HepG2 (cell line): ENCODE data around the gene LRRC8D. TPM values are rescaled to one million over a fixed set of nuclear protein-coding genes. Genes with fewer than 3 reads are reported as not detected.

ENCODE experiments used
- ATAC-seq: fragments of 200-7000 bp; cut with Tn5 transposase; 3 replicates; pipeline ENCODE4 v1.9.1; 2020; ENCODE audit warnings: mild to moderate bottlenecking, moderate library complexity
- BruUV-seq: library from RNA; stranded (reverse); fragments of 400-500 nt; replicated peaks from 2 replicates; lab custom pipeline; 2021; lab: Mats Ljungman, UMichigan
- CTCF ChIA-PET: fragments of 300-600 bp; formaldehyde crosslinking; extraction: SDS; loops from one replicate; lab custom pipeline; 2021; ENCODE audit warnings: low total read pairs, inconsistent platforms, low intra/inter-chr PET ratio; lab: Yijun Ruan, JAX
- POLR2A ChIA-PET: fragments of 350-600 bp; sonication (Branson Sonifier 250); formaldehyde crosslinking; loops from one replicate; lab custom pipeline; 2020; ENCODE audit warnings: antibody characterized with exemption, inconsistent platforms; lab: Yijun Ruan, JAX
- DNase-seq: peaks from one replicate; pipeline ENCODE4 v3.0.0-alpha.2; 2015; ENCODE audit warnings: low spot score
- FAIRE-seq: peaks from 3 replicates; lab custom pipeline; 2011; peaks lifted over from hg19 to GRCh38; lab: Jason Lieb, UNC
- H2AFZ ChIP-seq: one replicate; pipeline ENCODE4 v1.6.1; 2011; ENCODE audit warnings: low read length, inconsistent platforms
- H3K27ac ChIP-seq: fragments of 300-600 bp; 3 replicates; pipeline ENCODE4 v1.8.0; 2011; ENCODE audit warnings: mixed run types, mild to moderate bottlenecking, mixed read lengths, low read length, inconsistent platforms; ENCODE audit not compliant: insufficient read depth; ENCODE audit errors: extremely low read length
- H3K27me3 ChIP-seq, 2 experiments: fragments of 200-600 bp in 1 of 2; 2 replicates in 1 of 2; 3 replicates in 1 of 2; pipeline versions ENCODE4 v1.6.0 to v1.8.0; 2011; ENCODE audit warnings: low read length in 2 of 2, mild to moderate bottlenecking in 2 of 2, moderate library complexity in 2 of 2, inconsistent platforms in 1 of 2; ENCODE audit not compliant: insufficient read depth in 2 of 2, control insufficient read depth in 1 of 2
- H3K36me3 ChIP-seq, 2 experiments: fragments of 200-600 bp in 1 of 2; replicated peaks in 1 of 2; 2 replicates in 1 of 2; 3 replicates in 1 of 2; pipeline versions ENCODE4 v1.5.1 to v1.8.0; 2011; ENCODE audit warnings: low read length in 2 of 2, inconsistent platforms in 1 of 2; ENCODE audit not compliant: insufficient read depth in 2 of 2, control insufficient read depth in 1 of 2
- H3K4me1 ChIP-seq: 2 replicates; pipeline ENCODE4 v1.5.1; 2012; ENCODE audit warnings: low read length, inconsistent platforms; ENCODE audit not compliant: insufficient read depth
- H3K4me2 ChIP-seq: 2 replicates; pipeline ENCODE4 v1.6.0; 2011; ENCODE audit warnings: low read depth, low read length, inconsistent platforms
- H3K4me3 ChIP-seq, 3 experiments: fragments of 200-600 bp in 1 of 3; sonication (generic), shearing (Covaris generic) in 1 of 3; replicated peaks in 1 of 3; 2 replicates each; pipeline ENCODE4 v1.5.1; 2011 to 2016; ENCODE audit warnings: low read length in 3 of 3, inconsistent platforms in 2 of 3, low read depth in 2 of 3, mild to moderate bottlenecking in 2 of 3, control low read depth in 1 of 3, mixed read lengths in 1 of 3; ENCODE audit not compliant: insufficient read depth in 1 of 3
- H3K79me2 ChIP-seq: one replicate; pipeline ENCODE4 v1.6.1; 2011; ENCODE audit warnings: low read length, inconsistent platforms; ENCODE audit not compliant: insufficient read depth
- H3K9ac ChIP-seq: 2 replicates; pipeline ENCODE4 v1.6.0; 2011; ENCODE audit warnings: mild to moderate bottlenecking, low read depth, low read length, inconsistent platforms; ENCODE audit not compliant: insufficient read depth
- H3K9me3 ChIP-seq: 2 replicates; pipeline ENCODE4 v1.5.1; 2012; ENCODE audit warnings: mild to moderate bottlenecking, low read length
- H4K20me1 ChIP-seq: 2 replicates; pipeline ENCODE4 v1.6.0; 2011; ENCODE audit warnings: inconsistent platforms, mild to moderate bottlenecking, low read length, moderate library complexity; ENCODE audit not compliant: insufficient read depth
- FOXC1 ChIP-seq: sonication (generic); formaldehyde crosslinking; IDR thresholded peaks from 2 replicates; pipeline ENCODE4 v1.8.0; 2022; ENCODE audit warnings: mild to moderate bottlenecking, missing genetic modification reagents, borderline replicate concordance
- JUND ChIP-seq: sonication (generic); formaldehyde crosslinking; IDR thresholded peaks from 2 replicates; pipeline ENCODE4 v1.8.0; 2022; ENCODE audit warnings: mild to moderate bottlenecking, missing genetic modification reagents
- PPARG ChIP-seq: conservative IDR thresholded peaks from 2 replicates; pipeline ENCODE4 v1.6.1; 2016; ENCODE audit warnings: missing biosample characterization, missing genetic modification reagents
- ZMYM3 ChIP-seq: sonication (generic); formaldehyde crosslinking; IDR thresholded peaks from 2 replicates; pipeline ENCODE4 v1.5.1; 2020; ENCODE audit warnings: mild to moderate bottlenecking, missing genetic modification reagents
- ZNF138 ChIP-seq: sonication (generic); formaldehyde crosslinking; IDR thresholded peaks from 2 replicates; pipeline ENCODE4 v1.5.0; 2020; ENCODE audit warnings: mild to moderate bottlenecking, low read depth, missing genetic modification reagents
- ZNF253 ChIP-seq: sonication (generic); formaldehyde crosslinking; IDR thresholded peaks from 2 replicates; pipeline ENCODE4 v1.8.0; 2022; ENCODE audit warnings: mild to moderate bottlenecking, missing genetic modification reagents, borderline replicate concordance
- ZNF430 ChIP-seq: sonication (generic); formaldehyde crosslinking; IDR thresholded peaks from 2 replicates; pipeline ENCODE4 v1.9.0; 2021; ENCODE audit warnings: mild to moderate bottlenecking, missing genetic modification reagents
- ZNF652 ChIP-seq: IDR thresholded peaks from 2 replicates; pipeline ENCODE4 v1.6.1; 2016; ENCODE audit warnings: low read depth, borderline replicate concordance
- WGBS: methylation state at CpG from one replicate; pipeline ENCODE4 v1.1.6; 2017; ENCODE audit warnings: low lambda C conversion rate; 5-methylcytosine and 5-hydroxymethylcytosine counted together
- in situ Hi-C: cut with HindIII; loops from 2 replicates; pipeline ENCODE4 v1.10.0; 2017; ENCODE audit warnings: low pct_unique_long_range_greater_than_20kb; ENCODE audit not compliant: extremely low pct_ligation_motif_present
- intact Hi-C: fragments of 100-400 bp; cut with micrococcal nuclease; formaldehyde crosslinking; loops from one replicate; pipeline ENCODE4 v1.10.0; 2022; ENCODE audit not compliant: unreplicated experiment
- polyA plus RNA-seq, 8 experiments: library from polyadenylated mRNA; depleted of rRNA in 3 of 8; stranded (reverse) in 7 of 8; unstranded in 1 of 8; fragments of >200 nt; fragmentation: Illumina TruSeq in 4 of 8; extraction: Trizol in 4 of 8; gene quantifications; 2 replicates each; pipeline versions ENCODE4 v1.2.1 to v1.2.3, GENCODE V29; 2011 to 2016; ENCODE audit warnings: low read depth in 4 of 8, missing spikeins in 1 of 8, mixed read lengths in 1 of 8; ENCODE audit not compliant: insufficient read depth in 1 of 8
- total RNA-seq, 5 experiments: library from RNA; depleted of rRNA; stranded (reverse); fragments of >200 nt; fragmentation: Illumina TruSeq; extraction: Trizol; gene quantifications; 2 replicates each; pipeline ENCODE4 v1.2.3, GENCODE V29; 2016; ENCODE audit warnings: low read depth in 1 of 5
- TF ChIP-seq, protein P1 (sequence below): sonication (generic); formaldehyde crosslinking; IDR thresholded peaks from 2 replicates; pipeline ENCODE4 v1.4.0; 2020; ENCODE audit warnings: mild to moderate bottlenecking, missing genetic modification reagents
- TF ChIP-seq, protein P2 (sequence below): sonication (generic); formaldehyde crosslinking; IDR thresholded peaks from 2 replicates; pipeline ENCODE4 v1.8.0; 2022; ENCODE audit warnings: low read depth, missing genetic modification reagents

LRRC8D gene
- total and polyA plus RNA-seq, 2 of the 13 experiments (the other 11 are each of a cell fraction or from before 2014, with no cell fraction given): 29.9 to 45.5 TPM

DNA sequence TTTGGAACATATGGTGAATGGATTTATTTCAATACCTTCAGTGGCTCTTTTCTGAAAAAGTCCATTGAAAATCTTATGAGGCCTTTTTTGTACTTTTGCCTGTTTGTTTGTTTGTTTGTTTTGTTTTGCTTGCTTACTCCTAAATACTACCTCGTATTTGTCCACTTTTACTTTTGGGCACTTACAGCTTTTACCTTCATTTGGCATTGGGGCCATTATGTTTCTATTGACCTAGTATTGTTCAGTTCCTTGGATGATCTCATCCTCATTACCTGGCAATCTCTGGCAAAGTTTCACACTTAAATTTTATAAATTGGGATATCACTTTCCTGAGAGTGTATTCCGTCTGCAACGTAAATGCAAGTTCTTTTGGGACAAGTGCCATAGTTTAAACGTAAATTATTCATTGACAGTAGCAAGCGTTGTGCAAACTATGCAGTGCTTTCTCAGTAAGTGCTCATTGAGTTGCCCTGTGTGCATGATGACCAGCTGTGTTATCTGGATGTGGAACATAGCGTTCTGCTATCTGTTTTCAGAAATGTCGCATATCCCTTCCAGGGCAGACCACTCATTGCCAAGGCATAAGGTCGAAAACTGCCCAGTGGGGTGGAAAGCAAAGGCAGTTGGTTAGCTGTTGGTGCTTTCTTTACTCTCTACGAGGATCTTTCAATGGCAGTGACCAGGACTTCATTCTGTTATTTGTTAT is 51.1 kb downstream of the LRRC8D start:
- POLR2A ChIA-PET: no interaction called here
- intact Hi-C loops: loop anchor here (5.0 kb wide), 2 partner anchors 35 to 50 kb away; partner anchors contain the start of gene LRRC8D
- BruUV-seq: no TSS peak
- Histone ChIP-seq H3K9ac (no peak overlapping the region), H3K4me1 (peaks cover 36% of the 10 kb centered on the region), H3K27me3 (no peaks in the 10 kb centered on the region), H2AFZ (no peak overlapping the region), H3K9me3 (no peaks in the 10 kb centered on the region), H3K27ac (no peak overlapping the region), H3K36me3 (peaks cover 4 to 30% of the 10 kb centered on the region in 2 experiments; a peak in 4 of 5 replicates), H4K20me1 (no peaks in the 10 kb centered on the region), H3K79me2 (peaks cover 37% of the 10 kb centered on the region), H3K4me3 (no peak overlapping the region), H3K4me2 (no peak overlapping the region)
- 93% methylated on average over 9 of the region's 9 CpGs for WGBS
- ATAC-seq: no peak
- CTCF ChIA-PET: no interaction called here
- in situ Hi-C loops: no loop called here
- FAIRE-seq: no peak
- TF ChIP-seq, protein P1, sequence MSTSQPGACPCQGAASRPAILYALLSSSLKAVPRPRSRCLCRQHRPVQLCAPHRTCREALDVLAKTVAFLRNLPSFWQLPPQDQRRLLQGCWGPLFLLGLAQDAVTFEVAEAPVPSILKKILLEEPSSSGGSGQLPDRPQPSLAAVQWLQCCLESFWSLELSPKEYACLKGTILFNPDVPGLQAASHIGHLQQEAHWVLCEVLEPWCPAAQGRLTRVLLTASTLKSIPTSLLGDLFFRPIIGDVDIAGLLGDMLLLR: no peak
- TF ChIP-seq ZNF652 (CRISPR knock-in tag) (no peak), PPARG (CRISPR knock-in tag) (no peak), ZMYM3 (CRISPR knock-in tag) (no peak), ZNF138 (CRISPR knock-in tag) (no peak), FOXC1 (CRISPR knock-in tag) (no peak), ZNF253 (CRISPR knock-in tag) (no peak), JUND (CRISPR knock-in tag) (no peak), ZNF430 (CRISPR knock-in tag) (no peak)
- TF ChIP-seq, protein P2, sequence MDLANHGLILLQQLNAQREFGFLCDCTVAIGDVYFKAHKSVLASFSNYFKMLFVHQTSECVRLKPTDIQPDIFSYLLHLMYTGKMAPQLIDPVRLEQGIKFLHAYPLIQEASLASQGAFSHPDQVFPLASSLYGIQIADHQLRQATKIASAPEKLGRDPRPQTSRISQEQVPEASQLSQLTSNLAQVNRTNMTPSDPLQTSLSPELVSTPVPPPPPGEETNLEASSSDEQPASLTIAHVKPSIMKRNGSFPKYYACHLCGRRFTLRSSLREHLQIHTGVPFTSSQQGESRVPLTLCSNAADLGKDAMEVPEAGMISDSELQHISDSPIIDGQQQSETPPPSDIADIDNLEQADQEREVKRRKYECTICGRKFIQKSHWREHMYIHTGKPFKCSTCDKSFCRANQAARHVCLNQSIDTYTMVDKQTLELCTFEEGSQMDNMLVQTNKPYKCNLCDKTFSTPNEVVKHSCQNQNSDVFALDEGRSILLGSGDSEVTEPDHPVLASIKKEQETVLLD: no peak
- DNase-seq: no peak
